Fibroblast of mammary gland (primary cell): ENCODE data around the gene ZNF180.

ENCODE experiments used
- DNase-seq: peaks from one replicate; pipeline ENCODE4 v3.0.0-alpha.2; 2010; ENCODE audit warnings: low read depth
- H3K4me3 ChIP-seq: 2 replicates; pipeline ENCODE4 v1.5.1; 2011; ENCODE audit warnings: low read depth, mild to moderate bottlenecking, low read length, moderate library complexity; ENCODE audit not compliant: control insufficient read depth
- TF ChIP-seq, protein P1 (sequence below): conservative IDR thresholded peaks from 2 replicates; pipeline ENCODE4 v1.5.1; 2011; ENCODE audit warnings: low read depth, low read length, inconsistent platforms; ENCODE audit not compliant: control insufficient read depth, insufficient read depth

Gene ZNF180

DNA sequence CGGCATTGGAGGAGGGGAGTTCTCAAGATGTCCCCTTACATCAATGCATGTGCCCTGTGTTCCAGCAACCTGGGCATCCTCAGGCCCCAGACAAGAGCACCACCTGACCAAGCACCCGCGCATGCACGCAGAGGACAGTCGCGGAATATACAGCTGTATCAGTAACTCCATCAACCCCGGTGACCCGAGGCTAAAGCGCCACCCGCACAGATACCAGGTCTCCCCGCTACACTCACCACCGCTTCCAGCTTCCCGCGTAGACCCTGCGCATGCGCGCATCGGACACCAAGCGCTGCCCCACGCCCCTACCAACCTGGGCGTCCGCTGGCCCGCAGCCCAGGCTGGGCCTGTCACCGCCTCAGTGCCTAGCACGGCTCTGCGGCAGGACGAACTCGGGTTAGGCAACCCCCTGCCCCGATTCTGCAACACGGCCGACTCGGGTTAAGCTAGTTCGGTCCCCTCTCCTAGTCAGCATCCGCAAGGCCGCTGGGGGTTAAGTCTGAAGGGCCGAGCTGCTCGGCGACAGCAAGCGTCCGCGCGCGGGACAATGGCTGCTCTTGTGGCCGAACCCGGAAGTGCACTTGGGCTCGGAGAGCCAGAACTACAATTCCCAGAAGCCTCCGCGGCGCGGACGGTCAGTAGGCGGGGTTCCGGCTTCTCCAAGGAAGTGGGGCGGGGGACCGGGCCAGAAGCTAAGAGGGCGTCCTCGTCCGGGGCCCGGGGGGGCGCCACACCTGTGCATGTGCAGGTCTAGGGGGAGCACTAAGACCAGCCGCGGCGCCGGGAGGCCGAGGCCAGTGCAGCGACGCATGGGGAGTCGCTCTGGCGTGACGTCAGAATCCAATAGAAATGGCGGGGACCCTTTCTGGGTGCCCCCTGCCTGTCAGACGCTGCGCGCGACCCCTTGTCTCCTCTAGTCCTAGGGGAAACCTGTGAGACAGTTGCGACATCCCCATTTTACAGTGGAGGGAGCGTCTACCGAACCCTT lies at the start of gene ZNF180:
ZNF180 (minus strand) TSS at position 561 of the 988 bp plus-strand sequence. CDS start 3,188 bp downstream, outside the sequence.
- TF ChIP-seq, protein P1, sequence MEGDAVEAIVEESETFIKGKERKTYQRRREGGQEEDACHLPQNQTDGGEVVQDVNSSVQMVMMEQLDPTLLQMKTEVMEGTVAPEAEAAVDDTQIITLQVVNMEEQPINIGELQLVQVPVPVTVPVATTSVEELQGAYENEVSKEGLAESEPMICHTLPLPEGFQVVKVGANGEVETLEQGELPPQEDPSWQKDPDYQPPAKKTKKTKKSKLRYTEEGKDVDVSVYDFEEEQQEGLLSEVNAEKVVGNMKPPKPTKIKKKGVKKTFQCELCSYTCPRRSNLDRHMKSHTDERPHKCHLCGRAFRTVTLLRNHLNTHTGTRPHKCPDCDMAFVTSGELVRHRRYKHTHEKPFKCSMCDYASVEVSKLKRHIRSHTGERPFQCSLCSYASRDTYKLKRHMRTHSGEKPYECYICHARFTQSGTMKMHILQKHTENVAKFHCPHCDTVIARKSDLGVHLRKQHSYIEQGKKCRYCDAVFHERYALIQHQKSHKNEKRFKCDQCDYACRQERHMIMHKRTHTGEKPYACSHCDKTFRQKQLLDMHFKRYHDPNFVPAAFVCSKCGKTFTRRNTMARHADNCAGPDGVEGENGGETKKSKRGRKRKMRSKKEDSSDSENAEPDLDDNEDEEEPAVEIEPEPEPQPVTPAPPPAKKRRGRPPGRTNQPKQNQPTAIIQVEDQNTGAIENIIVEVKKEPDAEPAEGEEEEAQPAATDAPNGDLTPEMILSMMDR, result peak; percentile 28
- H3K4me3 ChIP-seq, result peak within 1 kb of the TSS; percentile 87
- peak; percentile 90 for DNase-seq

DNA sequence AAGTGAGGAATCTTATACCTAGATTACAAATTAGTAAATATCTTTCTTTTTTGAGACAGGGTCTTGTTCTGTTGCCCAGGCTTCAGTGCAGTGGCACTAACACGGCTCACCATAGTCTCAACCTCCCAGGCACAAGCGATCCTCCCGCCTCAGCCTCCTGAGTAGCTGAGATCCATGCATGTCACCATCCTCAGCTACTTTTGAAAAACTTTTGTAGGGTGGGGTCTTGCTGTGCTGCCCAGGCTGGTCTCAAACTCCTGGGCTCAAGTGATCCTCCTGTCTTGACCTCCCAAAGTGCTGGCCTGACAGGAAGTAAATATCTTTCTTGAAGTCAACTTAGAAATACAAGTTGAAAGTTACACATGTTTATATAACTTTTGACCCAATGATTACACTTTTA lies 49.2 kb upstream of the ZNF180 start:
- H3K4me3 ChIP-seq, result no peak overlapping the region
- no peak for DNase-seq
- TF ChIP-seq, protein P1, result no peak

DNA sequence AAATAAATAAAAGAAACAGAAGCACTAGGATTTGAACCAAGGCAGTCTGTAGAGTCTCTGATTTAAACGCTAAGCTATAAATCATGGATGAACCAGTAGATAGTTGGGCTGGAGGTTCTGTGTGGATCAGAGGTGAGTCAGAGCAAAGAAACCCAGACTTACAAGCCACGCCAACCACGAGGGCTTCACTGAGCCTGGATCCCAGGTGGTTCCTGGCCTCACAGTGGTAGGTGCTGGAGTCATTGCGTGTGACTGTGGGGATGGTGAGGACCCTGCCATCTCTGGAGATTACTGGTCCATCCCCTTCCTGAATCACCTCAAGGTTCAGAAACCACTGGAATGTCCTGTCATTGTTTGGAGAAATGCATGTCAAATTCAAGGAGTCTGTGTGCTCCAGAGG lies 48.4 kb upstream of the ZNF180 start:
- no peak overlapping the region for H3K4me3 ChIP-seq
- peak; percentile 43 for DNase-seq
- TF ChIP-seq, protein P1, result no peak

DNA sequence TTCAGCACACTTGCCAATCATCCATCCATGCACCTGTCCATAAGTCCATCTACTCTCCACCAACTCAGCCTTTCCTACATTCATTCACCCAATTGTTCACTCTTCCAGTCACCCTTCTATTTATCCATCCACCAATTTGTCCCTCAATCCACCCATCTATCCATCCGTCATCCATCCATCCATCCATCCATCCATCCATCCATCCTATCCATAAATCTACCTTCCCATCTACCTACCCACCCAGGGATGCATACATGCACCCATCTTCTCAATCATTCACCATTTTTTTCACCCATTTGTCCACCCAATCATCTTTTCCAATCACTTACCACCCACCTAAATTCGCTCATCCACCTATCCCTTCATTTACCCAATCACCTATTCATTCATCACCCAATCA lies 43.7 kb upstream of the ZNF180 start:
- DNase-seq, result no peak
- no peak overlapping the region for H3K4me3 ChIP-seq
- TF ChIP-seq, protein P1, result no peak

DNA sequence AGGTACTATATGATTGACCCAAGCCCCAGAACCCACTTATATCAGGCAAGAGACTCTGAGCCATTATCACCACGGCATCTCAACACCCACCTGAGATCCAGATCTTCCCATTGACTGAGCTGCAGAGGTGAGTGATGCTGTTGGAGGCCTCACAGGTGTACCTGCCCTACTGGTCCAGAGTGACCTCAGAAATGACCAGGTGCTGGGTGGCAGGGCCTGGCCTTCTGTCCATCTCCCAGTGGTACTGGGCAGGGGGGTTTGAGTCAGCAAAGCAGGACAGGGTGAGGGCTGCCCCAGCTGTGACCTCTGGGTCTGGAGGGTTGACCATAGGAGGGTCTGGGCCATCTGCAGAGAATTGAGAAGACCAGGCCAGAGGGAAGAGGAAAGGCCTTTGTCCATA lies 42.3 kb upstream of the ZNF180 start:
- no peak overlapping the region for H3K4me3 ChIP-seq
- TF ChIP-seq, protein P1, result no peak
- DNase-seq, result no peak

DNA sequence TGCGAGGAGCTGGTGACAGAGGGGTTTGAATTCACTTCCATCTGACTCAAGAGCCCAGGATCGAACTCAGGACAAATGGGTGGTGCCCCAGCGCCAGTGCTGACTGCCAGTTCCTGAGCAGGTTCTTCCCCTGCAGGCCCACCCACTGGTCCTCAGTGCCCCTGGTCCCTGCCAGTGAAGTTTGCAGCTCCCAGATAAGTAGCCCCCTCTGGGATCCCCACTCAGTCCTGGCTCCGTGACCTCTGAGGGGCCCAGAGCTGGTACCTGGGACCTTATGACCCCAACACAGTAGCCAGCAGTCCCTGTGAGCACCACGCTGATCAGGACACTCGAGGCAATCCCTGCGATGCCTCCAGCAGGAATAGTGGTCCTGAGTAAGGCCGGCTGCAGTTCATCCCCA lies 40.4 kb upstream of the ZNF180 start:
- H3K4me3 ChIP-seq, result no peak overlapping the region
- TF ChIP-seq, protein P1, result no peak
- DNase-seq, result no peak
